Sigmoid colon (tissue), 7 donors: ENCODE data around the gene RRAGA. TPM values are rescaled to one million over a fixed set of nuclear protein-coding genes. Genes with fewer than 3 reads are reported as not detected.
"Not testable (repeated sequence)": the region's sequence is repeated elsewhere in the genome, so short reads cannot be mapped to it uniquely, and the experiment has no call there.

Experiments used
- DNase-seq: peaks from one replicate; pipeline ENCODE4 v3.0.0-alpha.2; 2019
- H3K27ac ChIP-seq, 4 donors: fragments of 200-600 bp; sonication (generic); one replicate each; pipeline ENCODE4 v1.5.1; 2016 to 2019; ENCODE audit warnings: mild to moderate bottlenecking in 1 of 4
- H3K27me3 ChIP-seq, 3 donors: fragments of 200-600 bp; sonication (generic); one replicate each; pipeline ENCODE4 v1.5.1; 2019; ENCODE audit warnings: mild to moderate bottlenecking in 1 of 3
- H3K36me3 ChIP-seq, 4 donors: fragments of 200-600 bp; sonication (generic); one replicate each; pipeline ENCODE4 v1.5.1; 2016 to 2019
- H3K4me1 ChIP-seq, 4 donors: fragments of 200-600 bp; sonication (generic); one replicate each; pipeline ENCODE4 v1.5.1; 2017 to 2019
- H3K4me3 ChIP-seq, 4 donors: fragments of 200-600 bp; sonication (generic); one replicate each; pipeline ENCODE4 v1.5.1; 2017 to 2019; ENCODE audit warnings: mild to moderate bottlenecking in 2 of 4, moderate library complexity in 1 of 4
- H3K9me3 ChIP-seq, 4 donors: fragments of 200-600 bp in 3 of 4; sonication (generic) in 3 of 4; one replicate each; pipeline versions ENCODE4 v1.5.1 to v1.6.1; 2013 to 2019
- EP300 ChIP-seq, 4 donors: sonication (generic); formaldehyde crosslinking; IDR thresholded peaks; one replicate each; pipeline ENCODE4 v1.6.1; 2017; ENCODE audit warnings: antibody characterized with exemption in 4 of 4
- POLR2A ChIP-seq, 2 donors: fragments of 450-650 bp; IDR thresholded peaks; one replicate each; pipeline ENCODE4 v1.6.1; 2016; ENCODE audit warnings: antibody characterized with exemption in 2 of 2, mild to moderate bottlenecking in 2 of 2, moderate library complexity in 2 of 2
- POLR2AphosphoS5 ChIP-seq, 4 donors: sonication (generic); formaldehyde crosslinking; IDR thresholded peaks; one replicate each; pipeline ENCODE4 v1.6.1; 2017; ENCODE audit warnings: antibody characterized with exemption in 4 of 4
- WGBS, 2 donors: extraction: QIAGEN DNeasy Blood & Tissue Kit; methylation state at CpG; one replicate each; pipeline ENCODE4 v1.1.7; 2013; 5-methylcytosine and 5-hydroxymethylcytosine counted together
- intact Hi-C: fragments of 100-400 bp; cut with DNase I; formaldehyde crosslinking; loops from one replicate; pipeline ENCODE4 v1.15.1; 2023
- polyA plus RNA-seq, 3 donors: library from polyadenylated mRNA; stranded (reverse); fragments of 200-250 nt; gene quantifications; one replicate each; pipeline ENCODE4 v1.2.3, GENCODE V29; 2013
- total RNA-seq, 4 donors: library from RNA; depleted of rRNA; stranded (reverse); fragments of >200 nt; gene quantifications; one replicate each; pipeline ENCODE4 v1.1.0, GENCODE V29; 2016
- TF ChIP-seq, protein P1 (sequence below), 4 experiments: fragments of 450-650 bp in 3 of 4; fragments of 200-600 bp in 1 of 4; IDR thresholded peaks; one replicate each; pipeline ENCODE4 v1.5.1; 2016 to 2019; ENCODE audit warnings: antibody characterized with exemption in 4 of 4, mild to moderate bottlenecking in 3 of 4, moderate library complexity in 2 of 4
- donor health status: healthy with polysubstance abuse.
- donor health status: Bipolar disorder and iron deficiency.
- donor health status: healthy.

RRAGA gene
- total and polyA plus RNA-seq, 7 donors = 53.4 to 79.8 (median 63.4) TPM

DNA sequence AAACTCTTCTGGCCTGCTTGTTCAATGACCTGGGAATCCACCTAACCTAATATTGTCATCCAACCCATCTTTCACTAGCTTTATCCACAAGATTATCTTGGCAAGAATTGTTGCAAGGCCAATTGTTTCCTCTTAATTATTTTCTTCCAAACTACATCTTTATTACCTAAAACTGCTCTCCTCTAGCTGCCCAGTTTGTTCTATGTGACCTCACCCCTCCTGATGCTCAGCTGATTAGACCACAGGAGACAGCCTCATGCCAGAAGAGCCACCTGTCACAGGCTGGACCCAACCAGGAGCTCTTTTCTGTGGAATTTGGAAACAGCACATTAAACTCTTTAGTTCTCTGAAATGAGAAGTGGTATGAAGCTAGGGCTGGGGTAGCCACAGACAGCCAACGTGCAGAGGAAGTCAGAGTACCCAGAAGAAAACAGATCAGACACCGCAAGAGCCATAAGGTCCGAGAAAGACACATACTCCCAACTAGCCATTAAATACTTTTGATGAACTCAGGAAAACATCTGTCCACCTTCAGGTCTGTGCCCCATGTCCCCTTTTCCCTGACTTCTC lies 28.3 kb upstream of the RRAGA start:
- Histone ChIP-seq H3K27ac (no peak overlapping the region), H3K27me3 (no peaks in the 10 kb centered on the region), H3K4me3 (no peak overlapping the region), H3K4me1 (no peaks in the 10 kb centered on the region), H3K9me3 (no peaks in the 10 kb centered on the region), H3K36me3 (no peaks in the 10 kb centered on the region)
- DNase-seq = no peak
- intact Hi-C loops = no loop called here
- WGBS, 2 donors = 56 to 87% methylated on average over 3 of the region's 3 CpGs
- TF ChIP-seq, protein P1, sequence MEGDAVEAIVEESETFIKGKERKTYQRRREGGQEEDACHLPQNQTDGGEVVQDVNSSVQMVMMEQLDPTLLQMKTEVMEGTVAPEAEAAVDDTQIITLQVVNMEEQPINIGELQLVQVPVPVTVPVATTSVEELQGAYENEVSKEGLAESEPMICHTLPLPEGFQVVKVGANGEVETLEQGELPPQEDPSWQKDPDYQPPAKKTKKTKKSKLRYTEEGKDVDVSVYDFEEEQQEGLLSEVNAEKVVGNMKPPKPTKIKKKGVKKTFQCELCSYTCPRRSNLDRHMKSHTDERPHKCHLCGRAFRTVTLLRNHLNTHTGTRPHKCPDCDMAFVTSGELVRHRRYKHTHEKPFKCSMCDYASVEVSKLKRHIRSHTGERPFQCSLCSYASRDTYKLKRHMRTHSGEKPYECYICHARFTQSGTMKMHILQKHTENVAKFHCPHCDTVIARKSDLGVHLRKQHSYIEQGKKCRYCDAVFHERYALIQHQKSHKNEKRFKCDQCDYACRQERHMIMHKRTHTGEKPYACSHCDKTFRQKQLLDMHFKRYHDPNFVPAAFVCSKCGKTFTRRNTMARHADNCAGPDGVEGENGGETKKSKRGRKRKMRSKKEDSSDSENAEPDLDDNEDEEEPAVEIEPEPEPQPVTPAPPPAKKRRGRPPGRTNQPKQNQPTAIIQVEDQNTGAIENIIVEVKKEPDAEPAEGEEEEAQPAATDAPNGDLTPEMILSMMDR (IDR thresholded peaks at IDR 0.05) = no peak
- no peak for TF ChIP-seq EP300 (IDR thresholded peaks at IDR 0.05)
- no peak for TF ChIP-seq POLR2A (IDR thresholded peaks at IDR 0.05)
- TF ChIP-seq POLR2AphosphoS5 (IDR thresholded peaks at IDR 0.05) = no peak

DNA sequence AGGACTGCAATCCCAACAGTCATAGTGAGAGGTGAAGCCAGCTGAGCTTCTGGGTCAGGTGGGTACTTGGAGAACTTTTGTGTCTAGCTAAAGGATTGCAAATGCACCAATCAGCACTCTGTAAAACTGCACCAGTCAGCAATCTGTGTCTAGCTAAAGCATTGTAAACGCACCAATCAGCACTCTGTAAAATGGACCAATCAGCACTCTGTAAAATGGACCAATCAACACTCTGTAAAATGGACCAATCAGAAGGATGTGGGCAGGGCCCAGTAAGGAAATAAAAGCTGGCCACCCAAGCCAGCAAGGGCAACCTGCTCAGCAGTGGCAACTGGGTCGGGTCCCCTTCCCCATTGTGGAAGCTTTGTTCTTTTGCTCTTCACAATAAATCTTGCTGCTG lies 27.6 kb upstream of the RRAGA start:
- H3K4me1 ChIP-seq, H3K36me3 ChIP-seq, DNase-seq, H3K9me3 ChIP-seq, H3K4me3 ChIP-seq, H3K27me3 ChIP-seq, intact Hi-C loops, H3K27ac ChIP-seq: not testable (repeated sequence)
- 94 to 96% methylated on average over 2 of the region's 2 CpGs for WGBS, 2 donors

DNA sequence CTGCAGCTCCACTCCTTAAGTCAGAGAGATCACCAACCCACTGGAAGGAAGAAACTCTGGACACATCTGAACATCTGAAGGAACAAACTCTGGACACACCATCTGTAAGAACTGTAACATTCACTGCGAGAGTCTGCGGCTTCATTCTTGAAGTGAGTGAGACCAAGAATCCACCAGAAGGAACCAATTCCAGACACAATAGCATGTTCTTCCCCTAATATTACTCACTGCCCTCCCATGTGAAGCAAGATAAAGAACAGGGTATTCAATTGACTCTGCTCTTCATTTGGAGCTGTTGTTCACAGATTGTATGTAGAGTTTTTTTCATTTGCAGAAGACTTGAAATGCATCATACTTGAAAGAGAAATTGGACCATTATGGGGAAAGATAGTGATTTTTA lies 27.0 kb upstream of the RRAGA start:
- H3K4me1 ChIP-seq = no peaks in the 10 kb centered on the region
- WGBS, 2 donors = 87 to 94% methylated on average over 2 of the region's 2 CpGs
- H3K9me3 ChIP-seq = no peaks in the 10 kb centered on the region
- no peaks in the 10 kb centered on the region for H3K27me3 ChIP-seq
- DNase-seq = no peak
- H3K27ac ChIP-seq = no peak overlapping the region
- no peaks in the 10 kb centered on the region for H3K36me3 ChIP-seq
- TF ChIP-seq POLR2AphosphoS5 (IDR thresholded peaks at IDR 0.05) (no peak), EP300 (IDR thresholded peaks at IDR 0.05) (no peak), POLR2A (IDR thresholded peaks at IDR 0.05) (no peak)
- TF ChIP-seq, protein P1 (IDR thresholded peaks at IDR 0.05) = no peak
- H3K4me3 ChIP-seq = no peak overlapping the region
- intact Hi-C loops = no loop called here

DNA sequence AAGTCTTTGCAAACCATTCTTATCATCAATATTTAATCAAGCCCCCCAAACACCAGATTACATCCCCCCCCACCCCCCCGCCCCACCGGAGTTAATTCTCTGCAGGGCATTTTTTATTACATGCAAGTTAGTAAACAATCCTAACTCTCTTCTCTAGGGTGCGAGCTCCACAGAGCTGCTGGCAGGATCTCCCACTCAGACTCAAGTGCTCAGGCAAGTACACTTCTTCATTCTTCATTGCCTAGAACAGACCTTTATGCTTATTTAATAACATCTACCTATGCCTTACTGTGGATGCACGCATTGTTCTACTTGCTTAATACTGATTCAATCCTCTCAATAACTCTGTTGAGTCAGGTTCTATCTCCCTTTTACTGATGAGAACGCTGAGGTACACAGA lies 26.1 kb upstream of the RRAGA start:
- DNase-seq = no peak
- Histone ChIP-seq H3K4me1 (no peaks in the 10 kb centered on the region), H3K4me3 (no peak overlapping the region), H3K9me3 (no peaks in the 10 kb centered on the region), H3K36me3 (no peaks in the 10 kb centered on the region), H3K27me3 (no peaks in the 10 kb centered on the region), H3K27ac (no peak overlapping the region)
- WGBS, 2 donors = 51 to 75% methylated on average over 5 of the region's 5 CpGs
- no peak for TF ChIP-seq EP300 (IDR thresholded peaks at IDR 0.05)
- no peak for TF ChIP-seq POLR2A (IDR thresholded peaks at IDR 0.05)
- TF ChIP-seq POLR2AphosphoS5 (IDR thresholded peaks at IDR 0.05) = no peak
- TF ChIP-seq, protein P1 (IDR thresholded peaks at IDR 0.05) = no peak
- intact Hi-C loops = no loop called here

DNA sequence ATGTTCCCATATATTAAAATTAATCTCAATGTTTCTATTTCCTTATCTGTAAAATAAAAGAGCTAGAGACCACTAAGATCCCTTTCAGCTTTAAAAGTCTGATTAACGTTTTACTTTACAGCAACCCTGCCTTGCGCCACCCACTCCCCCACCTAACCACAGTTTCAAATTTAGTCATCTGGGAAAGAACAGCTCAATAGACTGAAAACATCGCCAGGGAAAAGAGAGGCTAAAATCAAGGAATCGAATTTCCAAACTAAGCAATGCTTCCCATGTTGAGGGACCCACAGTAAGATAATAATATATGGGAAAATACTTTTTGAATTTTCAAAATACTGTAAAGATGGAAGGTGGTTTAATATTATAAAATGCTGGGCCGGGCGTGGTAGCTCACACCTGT lies 22.9 kb upstream of the RRAGA start:
- TF ChIP-seq, protein P1 (IDR thresholded peaks at IDR 0.05) = no peak
- TF ChIP-seq POLR2AphosphoS5 (IDR thresholded peaks at IDR 0.05) (no peak), POLR2A (IDR thresholded peaks at IDR 0.05) (no peak), EP300 (IDR thresholded peaks at IDR 0.05) (no peak)
- intact Hi-C loops = loop anchor here (5.0 kb wide), 1 partner anchor 584 kb away; no protein-coding TSS in a partner anchor
- no peak for DNase-seq

More for the DNA sequence above, 22.9 kb upstream of the RRAGA start:
- Histone ChIP-seq H3K9me3 (no peaks in the 10 kb centered on the region), H3K36me3 (no peaks in the 10 kb centered on the region), H3K4me3 (no peak overlapping the region), H3K27me3 (peaks cover 0 to 4% (median 0%) of the 10 kb centered on the region in 3 donors), H3K4me1 (no peaks in the 10 kb centered on the region), H3K27ac (no peak overlapping the region)
- WGBS, 2 donors = 84 to 90% methylated on average over 6 of the region's 6 CpGs
